HepG2 (cell line): ENCODE data around the gene WAS. TPM values are rescaled to one million over a fixed set of nuclear protein-coding genes. Genes with fewer than 3 reads are reported as not detected.
"Not testable (repeated sequence)": the region's sequence is repeated elsewhere in the genome, so short reads cannot be mapped to it uniquely, and the experiment has no call there.

Source experiments
- ATAC-seq: fragments of 200-7000 bp; cut with Tn5 transposase; 3 replicates; pipeline ENCODE4 v1.9.1; 2020; ENCODE audit warnings: mild to moderate bottlenecking, moderate library complexity
- BruUV-seq: library from RNA; stranded (reverse); fragments of 400-500 nt; replicated peaks from 2 replicates; lab custom pipeline; 2021; lab: Mats Ljungman, UMichigan
- CTCF ChIA-PET: fragments of 300-600 bp; formaldehyde crosslinking; extraction: SDS; loops from one replicate; lab custom pipeline; 2021; ENCODE audit warnings: low total read pairs, inconsistent platforms, low intra/inter-chr PET ratio; lab: Yijun Ruan, JAX
- POLR2A ChIA-PET: fragments of 350-600 bp; sonication (Branson Sonifier 250); formaldehyde crosslinking; loops from one replicate; lab custom pipeline; 2020; ENCODE audit warnings: antibody characterized with exemption, inconsistent platforms; lab: Yijun Ruan, JAX
- DNase-seq: peaks from one replicate; pipeline ENCODE4 v3.0.0-alpha.2; 2015; ENCODE audit warnings: low spot score
- FAIRE-seq: peaks from 3 replicates; lab custom pipeline; 2011; peaks lifted over from hg19 to GRCh38; lab: Jason Lieb, UNC
- H2AFZ ChIP-seq: one replicate; pipeline ENCODE4 v1.6.1; 2011; ENCODE audit warnings: low read length, inconsistent platforms
- H3K27ac ChIP-seq: fragments of 300-600 bp; 3 replicates; pipeline ENCODE4 v1.8.0; 2011; ENCODE audit warnings: mixed run types, mild to moderate bottlenecking, mixed read lengths, low read length, inconsistent platforms; ENCODE audit not compliant: insufficient read depth; ENCODE audit errors: extremely low read length
- H3K27me3 ChIP-seq, 2 experiments: fragments of 200-600 bp in 1 of 2; 2 replicates in 1 of 2; 3 replicates in 1 of 2; pipeline versions ENCODE4 v1.6.0 to v1.8.0; 2011; ENCODE audit warnings: low read length in 2 of 2, mild to moderate bottlenecking in 2 of 2, moderate library complexity in 2 of 2, inconsistent platforms in 1 of 2; ENCODE audit not compliant: insufficient read depth in 2 of 2, control insufficient read depth in 1 of 2
- H3K36me3 ChIP-seq, 2 experiments: fragments of 200-600 bp in 1 of 2; replicated peaks in 1 of 2; 2 replicates in 1 of 2; 3 replicates in 1 of 2; pipeline versions ENCODE4 v1.5.1 to v1.8.0; 2011; ENCODE audit warnings: low read length in 2 of 2, inconsistent platforms in 1 of 2; ENCODE audit not compliant: insufficient read depth in 2 of 2, control insufficient read depth in 1 of 2
- H3K4me1 ChIP-seq: 2 replicates; pipeline ENCODE4 v1.5.1; 2012; ENCODE audit warnings: low read length, inconsistent platforms; ENCODE audit not compliant: insufficient read depth
- H3K4me2 ChIP-seq: 2 replicates; pipeline ENCODE4 v1.6.0; 2011; ENCODE audit warnings: low read depth, low read length, inconsistent platforms
- H3K4me3 ChIP-seq, 3 experiments: fragments of 200-600 bp in 1 of 3; sonication (generic), shearing (Covaris generic) in 1 of 3; replicated peaks in 1 of 3; 2 replicates each; pipeline ENCODE4 v1.5.1; 2011 to 2016; ENCODE audit warnings: low read length in 3 of 3, inconsistent platforms in 2 of 3, low read depth in 2 of 3, mild to moderate bottlenecking in 2 of 3, control low read depth in 1 of 3, mixed read lengths in 1 of 3; ENCODE audit not compliant: insufficient read depth in 1 of 3
- H3K79me2 ChIP-seq: one replicate; pipeline ENCODE4 v1.6.1; 2011; ENCODE audit warnings: low read length, inconsistent platforms; ENCODE audit not compliant: insufficient read depth
- H3K9ac ChIP-seq: 2 replicates; pipeline ENCODE4 v1.6.0; 2011; ENCODE audit warnings: mild to moderate bottlenecking, low read depth, low read length, inconsistent platforms; ENCODE audit not compliant: insufficient read depth
- H3K9me3 ChIP-seq: 2 replicates; pipeline ENCODE4 v1.5.1; 2012; ENCODE audit warnings: mild to moderate bottlenecking, low read length
- H4K20me1 ChIP-seq: 2 replicates; pipeline ENCODE4 v1.6.0; 2011; ENCODE audit warnings: inconsistent platforms, mild to moderate bottlenecking, low read length, moderate library complexity; ENCODE audit not compliant: insufficient read depth
- ZNF317 ChIP-seq: sonication (generic); formaldehyde crosslinking; IDR thresholded peaks from 2 replicates; pipeline ENCODE4 v1.5.0; 2020; ENCODE audit warnings: mild to moderate bottlenecking, missing genetic modification reagents
- WGBS: methylation state at CpG from one replicate; pipeline ENCODE4 v1.1.6; 2017; ENCODE audit warnings: low lambda C conversion rate; 5-methylcytosine and 5-hydroxymethylcytosine counted together
- in situ Hi-C: cut with HindIII; loops from 2 replicates; pipeline ENCODE4 v1.10.0; 2017; ENCODE audit warnings: low pct_unique_long_range_greater_than_20kb; ENCODE audit not compliant: extremely low pct_ligation_motif_present
- intact Hi-C: fragments of 100-400 bp; cut with micrococcal nuclease; formaldehyde crosslinking; loops from one replicate; pipeline ENCODE4 v1.10.0; 2022; ENCODE audit not compliant: unreplicated experiment
- polyA plus RNA-seq, 8 experiments: library from polyadenylated mRNA; depleted of rRNA in 3 of 8; stranded (reverse) in 7 of 8; unstranded in 1 of 8; fragments of >200 nt; fragmentation: Illumina TruSeq in 4 of 8; extraction: Trizol in 4 of 8; gene quantifications; 2 replicates each; pipeline versions ENCODE4 v1.2.1 to v1.2.3, GENCODE V29; 2011 to 2016; ENCODE audit warnings: low read depth in 4 of 8, missing spikeins in 1 of 8, mixed read lengths in 1 of 8; ENCODE audit not compliant: insufficient read depth in 1 of 8
- total RNA-seq, 5 experiments: library from RNA; depleted of rRNA; stranded (reverse); fragments of >200 nt; fragmentation: Illumina TruSeq; extraction: Trizol; gene quantifications; 2 replicates each; pipeline ENCODE4 v1.2.3, GENCODE V29; 2016; ENCODE audit warnings: low read depth in 1 of 5

The WAS gene
- total and polyA plus RNA-seq, 2 of the 13 experiments (the other 11 are each of a cell fraction or from before 2014, with no cell fraction given), result 0.11 TPM; not detected in 1

DNA sequence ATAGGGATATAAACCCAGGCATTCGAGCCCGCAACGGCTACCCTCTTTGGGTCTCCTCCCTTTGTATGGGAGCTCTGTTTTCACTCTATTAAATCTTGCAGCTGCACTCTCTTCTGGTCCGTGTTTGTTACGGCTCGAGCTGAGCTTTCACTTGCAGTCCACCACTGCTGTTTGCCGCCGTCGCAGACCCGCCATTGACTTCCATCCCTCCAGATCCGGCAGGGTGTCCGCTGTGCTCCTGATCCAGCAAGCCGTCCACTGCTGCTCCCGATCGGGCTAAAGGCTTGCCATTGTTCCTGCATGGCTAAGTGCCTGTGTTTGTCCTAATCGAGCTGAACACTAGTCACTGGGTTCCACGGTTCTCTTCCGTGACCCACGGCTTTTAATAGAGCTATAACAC, 28.9 kb upstream of the WAS start:
- H3K27ac ChIP-seq, H2AFZ ChIP-seq, ATAC-seq, BruUV-seq, in situ Hi-C loops, H4K20me1 ChIP-seq, DNase-seq, intact Hi-C loops, H3K9me3 ChIP-seq, H3K36me3 ChIP-seq, CTCF ChIA-PET, H3K79me2 ChIP-seq, FAIRE-seq, H3K9ac ChIP-seq: not testable (repeated sequence)
- Histone ChIP-seq H3K27me3 (peaks cover 0 to 12% of the 10 kb centered on the region in 2 experiments; a peak in 1 of 5 replicates), H3K4me3 (peak overlapping the region in 1 of 3 experiments; percentile 23; a peak in 2 of 6 replicates), H3K4me1 (peaks cover 13% of the 10 kb centered on the region; the same call in 1 of the 2 replicates), H3K4me2 (peak overlapping the region; percentile 51)
- POLR2A ChIA-PET, result interaction anchor here (3.3 kb wide), 1 partner anchor 21 kb away, joined by 10 read pairs; no protein-coding TSS in a partner anchor
- TF ChIP-seq ZNF317 (CRISPR knock-in tag), result 0 out of 2 replicates have a peak, but pooled peaks have one; percentile 33
- 0% methylated on average over 1 of the region's 19 CpGs for WGBS

DNA sequence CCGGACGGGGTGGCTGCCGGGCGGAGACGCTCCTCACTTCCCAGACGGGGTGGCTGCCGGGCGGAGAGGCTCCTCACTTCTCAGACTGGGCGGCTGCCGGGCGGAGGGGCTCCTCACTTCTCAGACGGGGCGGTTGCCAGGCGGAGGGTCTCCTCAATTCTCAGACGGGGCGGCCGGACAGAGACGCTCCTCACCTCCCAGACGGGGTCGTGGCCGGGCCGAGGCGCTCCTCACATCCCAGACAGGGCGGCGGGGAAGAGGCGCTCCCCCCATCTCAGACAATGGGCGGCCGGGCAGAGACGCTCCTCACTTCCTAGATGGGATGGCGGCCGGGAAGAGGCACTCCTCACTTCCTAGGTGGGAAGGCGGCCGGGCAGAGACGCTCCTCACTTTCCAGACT, 23.9 kb upstream of the WAS start:
- CTCF ChIA-PET, ATAC-seq, in situ Hi-C loops, H3K79me2 ChIP-seq, H3K4me3 ChIP-seq, POLR2A ChIA-PET, H3K27ac ChIP-seq, H3K9ac ChIP-seq, DNase-seq, H3K27me3 ChIP-seq, BruUV-seq, H3K36me3 ChIP-seq, H3K4me1 ChIP-seq, H3K4me2 ChIP-seq, H4K20me1 ChIP-seq, H2AFZ ChIP-seq, intact Hi-C loops, H3K9me3 ChIP-seq, FAIRE-seq: not testable (repeated sequence)
- WGBS, result 87% methylated on average over 9 of the region's 34 CpGs
